Breast epithelium (tissue), 4 donors: ENCODE data around the gene ADPRS. TPM values are rescaled to one million over a fixed set of nuclear protein-coding genes. Genes with fewer than 3 reads are reported as not detected.
A peak's percentile ranks its signal among the peaks of the same experiment; 100 is the strongest.

Experiments
- DNase-seq, 2 donors: peaks; one replicate each; pipeline ENCODE4 v3.0.0-alpha.2; 2019; ENCODE audit warnings: low spot score in 2 of 2
- H3K27ac ChIP-seq, 2 donors: fragments of 200-600 bp; sonication (generic) in 1 of 2; one replicate each; pipeline ENCODE4 v1.5.1; 2016 to 2019; ENCODE audit warnings: mild to moderate bottlenecking in 1 of 2
- H3K27me3 ChIP-seq, 2 donors: fragments of 200-600 bp; sonication (generic) in 1 of 2; one replicate each; pipeline versions ENCODE4 v1.5.1 to v1.6.0; 2017 to 2019; ENCODE audit warnings: control low read depth in 1 of 2, mild to moderate bottlenecking in 1 of 2
- H3K36me3 ChIP-seq: fragments of 200-600 bp; one replicate; pipeline ENCODE4 v1.5.1; 2019
- H3K4me1 ChIP-seq, 2 donors: fragments of 200-600 bp; sonication (generic); one replicate each; pipeline ENCODE4 v1.5.1; 2016 to 2019; ENCODE audit warnings: control low read depth in 1 of 2
- H3K4me3 ChIP-seq, 3 donors: fragments of 200-600 bp; sonication (generic); 1 replicate in 2 of 3; 2 replicates in 1 of 3; pipeline ENCODE4 v1.5.1; 2016 to 2019; ENCODE audit warnings: mild to moderate bottlenecking in 3 of 3, moderate library complexity in 2 of 3
- H3K9me3 ChIP-seq, 2 donors: fragments of 200-600 bp; sonication (generic) in 1 of 2; one replicate each; pipeline ENCODE4 v1.5.1; 2016 to 2019; ENCODE audit warnings: control low read depth in 1 of 2
- CTCF ChIP-seq, 3 donors: fragments of 450-650 bp; IDR thresholded peaks; one replicate each; pipeline ENCODE4 v1.5.1; 2016 to 2017; ENCODE audit warnings: antibody characterized with exemption in 3 of 3, mild to moderate bottlenecking in 3 of 3, moderate library complexity in 3 of 3
- POLR2A ChIP-seq: fragments of 450-650 bp; IDR thresholded peaks from one replicate; pipeline ENCODE4 v1.6.1; 2016; ENCODE audit warnings: antibody characterized with exemption, mild to moderate bottlenecking, moderate library complexity
- POLR2AphosphoS5 ChIP-seq, 3 donors: sonication (generic); formaldehyde crosslinking; IDR thresholded peaks; one replicate each; pipeline ENCODE4 v1.6.1; 2017; ENCODE audit warnings: antibody characterized with exemption in 3 of 3
- intact Hi-C: fragments of 100-400 bp; cut with DNase I; formaldehyde crosslinking; loops from one replicate; pipeline ENCODE4 v1.15.1; 2023; ENCODE audit warnings: low total_unique reads
- total RNA-seq, 3 donors: library from RNA; depleted of rRNA; stranded (reverse); fragments of >200 nt; gene quantifications; one replicate each; pipeline ENCODE4 v1.1.0, GENCODE V29; 2016

Gene ADPRS
- total RNA-seq, 3 donors from 2014 or later = 26.2 to 48.7 (median 39.7) TPM

DNA sequence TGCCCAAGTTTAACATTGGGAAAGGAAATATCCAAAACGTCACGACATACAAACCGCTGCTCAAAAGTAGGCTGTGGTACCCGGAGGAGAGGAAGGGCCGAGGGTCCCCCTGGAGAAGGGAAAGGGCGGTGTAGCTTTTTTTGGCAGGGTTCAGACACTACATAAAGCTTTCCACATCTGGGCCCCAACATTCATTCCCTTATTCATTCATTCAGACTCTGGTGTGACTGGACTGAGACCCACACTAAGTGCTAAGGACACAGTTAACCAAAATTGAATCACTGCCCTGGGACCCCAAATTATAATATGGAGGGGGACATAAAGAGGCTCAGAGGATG is 46.6 kb downstream of the ADPRS start:
- TF ChIP-seq POLR2A = no peak
- no peak for TF ChIP-seq POLR2AphosphoS5 (IDR thresholded peaks at IDR 0.05)
- no peak for TF ChIP-seq CTCF (IDR thresholded peaks at IDR 0.05)

GRCh38 chr1:36135796-36136195 is 47.1 kb downstream of the ADPRS start:
- no peaks in the 10 kb centered on the region for H3K9me3 ChIP-seq
- no peak for TF ChIP-seq POLR2A
- no peak for TF ChIP-seq CTCF (IDR thresholded peaks at IDR 0.05)
- no peak for TF ChIP-seq POLR2AphosphoS5 (IDR thresholded peaks at IDR 0.05)
- H3K4me1 ChIP-seq = peaks cover 7% of the 10 kb centered on the region in 2 donors
- no peaks in the 10 kb centered on the region for H3K36me3 ChIP-seq
- DNase-seq = no peak
- H3K27ac ChIP-seq = peak overlapping the region; percentile 77 to 84
- no peaks in the 10 kb centered on the region for H3K27me3 ChIP-seq
- intact Hi-C loops = no loop called here
- no peak overlapping the region for H3K4me3 ChIP-seq

More for the DNA sequence above, 46.6 kb downstream of the ADPRS start:
- H3K27ac ChIP-seq = peak overlapping the region; percentile 77 to 84
- no peak for DNase-seq
- H3K27me3 ChIP-seq = no peaks in the 10 kb centered on the region
- H3K9me3 ChIP-seq = no peaks in the 10 kb centered on the region
- H3K4me3 ChIP-seq = no peak overlapping the region
- intact Hi-C loops = no loop called here
- H3K36me3 ChIP-seq = no peaks in the 10 kb centered on the region
- peaks cover 7% of the 10 kb centered on the region in 2 donors for H3K4me1 ChIP-seq

- intact Hi-C loops = no loop called here
- Histone ChIP-seq H3K27ac (peak overlapping the region; percentile 77 to 84), H3K4me1 (peaks cover 7% of the 10 kb centered on the region in 2 donors), H3K27me3 (no peaks in the 10 kb centered on the region), H3K9me3 (no peaks in the 10 kb centered on the region), H3K4me3 (no peak overlapping the region), H3K36me3 (no peaks in the 10 kb centered on the region)
- peak in 1 of 2 donors; percentile 67 for DNase-seq
- TF ChIP-seq POLR2A (no peak), POLR2AphosphoS5 (IDR thresholded peaks at IDR 0.05) (no peak), CTCF (IDR thresholded peaks at IDR 0.05) (no peak)
Measured at GRCh38 chr1:36136535-36136934, 47.8 kb downstream of the ADPRS start.

DNA sequence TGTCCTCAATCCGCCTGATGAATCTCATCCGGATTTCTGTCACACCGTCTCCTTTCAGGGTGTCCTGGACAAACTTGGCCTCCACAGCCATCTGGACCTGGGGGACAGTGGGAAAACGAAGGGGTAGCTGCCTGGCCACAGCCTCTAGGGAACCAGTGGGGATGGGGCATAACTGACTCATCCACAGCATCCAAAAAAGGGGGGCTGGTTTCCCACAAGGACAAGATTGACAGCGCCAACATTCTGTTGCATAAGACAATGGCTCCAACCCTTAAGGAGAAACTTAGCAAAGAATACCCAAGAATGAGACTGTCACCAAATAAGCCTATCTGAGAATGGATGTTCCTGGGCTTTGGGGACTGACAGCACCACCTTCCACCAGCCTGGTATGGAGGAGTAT is 48.5 kb downstream of the ADPRS start:
- H3K4me3 ChIP-seq = no peak overlapping the region
- H3K36me3 ChIP-seq = no peaks in the 10 kb centered on the region
- no peak for TF ChIP-seq CTCF (IDR thresholded peaks at IDR 0.05)
- TF ChIP-seq POLR2AphosphoS5 (IDR thresholded peaks at IDR 0.05) = no peak
- TF ChIP-seq POLR2A = no peak
- intact Hi-C loops = no loop called here
- H3K27ac ChIP-seq = peak overlapping the region; percentile 77 to 84
- DNase-seq = no peak
- no peaks in the 10 kb centered on the region for H3K27me3 ChIP-seq
- no peaks in the 10 kb centered on the region for H3K9me3 ChIP-seq
- peaks cover 7% of the 10 kb centered on the region in 2 donors for H3K4me1 ChIP-seq

DNA sequence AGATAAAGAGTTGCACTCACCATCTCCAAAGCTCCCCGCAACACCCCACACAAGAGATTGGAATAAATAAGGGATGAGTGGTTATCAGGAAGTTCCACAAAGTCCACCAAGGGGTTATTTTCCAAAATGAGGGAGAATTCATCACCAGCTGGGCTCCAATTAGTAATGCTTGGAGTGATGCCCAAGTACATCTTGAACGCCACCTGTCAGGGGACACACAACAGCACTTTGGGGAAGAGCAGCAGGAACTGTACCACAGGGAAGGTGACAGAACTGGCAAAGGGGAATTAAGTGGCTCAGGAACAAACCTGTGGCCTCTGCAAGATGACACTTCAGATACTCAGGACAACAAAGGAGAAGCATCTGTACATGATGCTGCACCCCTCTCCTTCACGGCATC is 49.1 kb downstream of the ADPRS start:
- no peak for TF ChIP-seq POLR2A
- TF ChIP-seq POLR2AphosphoS5 (IDR thresholded peaks at IDR 0.05) = no peak
- TF ChIP-seq CTCF (IDR thresholded peaks at IDR 0.05) = no peak
- intact Hi-C loops = no loop called here
- DNase-seq = no peak
- Histone ChIP-seq H3K36me3 (no peaks in the 10 kb centered on the region), H3K4me1 (peaks cover 7% of the 10 kb centered on the region in 2 donors), H3K27me3 (no peaks in the 10 kb centered on the region), H3K4me3 (no peak overlapping the region), H3K9me3 (no peaks in the 10 kb centered on the region), H3K27ac (peak overlapping the region in 1 of 2 donors; percentile 77)
